Stimulated activated CD8-positive, alpha-beta memory T cell treated with anti-CD3 and anti-CD28 coated beads, Interleukin-12 subunit alpha, Interleukin-12 subunit beta, amount 100 ng/mL, for 4 hours (primary cell): ENCODE data around the gene SPATC1L.

Experiments
- DNase-seq: peaks from one replicate; pipeline ENCODE4 v3.0.0-alpha.2; 2020; ENCODE audit warnings: low read depth

SPATC1L gene

GRCh38 chr21:46131838-46132651 lies 52.2 kb downstream of the SPATC1L start:
- DNase-seq = no peak

GRCh38 chr21:46131588-46131837 lies 52.7 kb downstream of the SPATC1L start:
- no peak for DNase-seq

DNA sequence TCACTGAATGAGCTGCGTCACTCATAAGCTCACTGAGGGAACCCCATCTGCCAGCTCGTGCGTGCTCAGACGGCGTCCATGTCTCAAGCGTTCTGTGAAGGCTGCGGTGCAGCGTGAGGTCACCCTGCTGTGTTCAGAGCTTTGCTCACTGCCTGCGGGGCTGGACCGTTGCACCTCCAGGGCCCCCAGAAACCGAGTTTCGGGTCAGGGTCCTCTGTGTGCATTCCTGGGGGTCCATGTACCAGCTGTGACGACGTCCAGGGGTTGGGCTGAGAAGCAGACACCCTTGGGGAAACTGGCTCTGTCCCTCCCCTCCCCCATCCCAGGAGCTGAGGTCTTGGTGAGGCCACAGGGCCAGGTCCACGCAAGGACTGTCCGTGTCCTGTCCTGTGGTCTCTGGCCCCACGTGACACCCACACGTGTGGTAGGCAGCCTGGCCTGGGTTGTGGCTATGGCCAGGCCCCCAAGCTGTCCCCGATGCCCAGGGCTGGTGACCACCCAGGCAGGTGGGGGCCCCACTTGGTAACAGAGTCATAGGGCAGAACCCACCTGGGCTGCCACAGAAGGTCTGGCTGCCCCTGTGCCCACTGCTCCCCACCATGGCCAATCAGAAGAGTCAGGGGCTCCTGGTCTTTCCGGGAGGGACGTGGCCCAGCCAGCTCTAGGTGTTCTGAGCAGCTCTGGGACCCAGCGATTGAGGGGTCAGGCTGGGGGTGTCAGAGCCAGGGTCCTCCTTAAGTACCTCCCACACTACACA lies 53.2 kb downstream of the SPATC1L start:
- DNase-seq = no peak

DNA sequence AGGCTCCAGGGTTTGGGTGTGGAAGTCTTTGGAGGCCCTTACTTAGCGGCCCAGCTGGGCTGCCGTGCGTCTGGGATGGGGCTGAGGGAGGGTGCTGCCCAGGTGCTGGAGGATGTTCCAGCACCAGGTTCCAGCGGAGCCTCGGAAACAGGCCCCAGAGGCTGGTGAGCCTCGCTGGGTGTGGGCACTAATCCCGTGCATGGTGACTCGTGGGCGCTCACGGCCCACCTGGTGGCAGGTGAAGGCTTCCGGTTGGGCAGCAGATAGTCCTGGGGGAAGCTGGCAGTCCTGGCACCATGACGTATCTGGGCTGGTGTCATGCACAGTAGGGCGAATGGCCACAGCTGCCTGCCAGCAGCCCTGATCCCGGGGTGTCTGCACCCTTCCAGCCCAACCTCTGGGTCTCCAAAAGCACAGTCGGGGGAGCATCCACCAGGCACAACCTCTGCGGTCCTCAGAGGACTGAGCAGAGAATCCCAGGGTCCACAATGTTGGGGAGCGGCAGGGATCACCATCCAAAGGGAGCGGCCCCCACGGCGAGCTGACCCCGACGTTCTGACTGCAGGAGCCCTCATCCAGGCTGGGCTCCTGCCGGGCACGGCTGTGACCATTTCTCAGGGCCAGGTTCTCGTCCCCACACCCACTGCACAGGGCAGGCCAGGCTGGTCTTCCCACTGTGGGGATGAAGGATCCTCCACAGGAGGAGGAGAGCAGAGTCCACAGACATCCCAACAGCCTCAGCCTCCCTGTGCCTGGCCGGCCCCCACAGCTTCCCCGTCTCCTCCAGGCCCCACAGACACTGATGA lies 54.2 kb downstream of the SPATC1L start:
- DNase-seq = no peak

- no peak for DNase-seq
Measured at GRCh38 chr21:46128933-46129571, 55.2 kb downstream of the SPATC1L start.

GRCh38 chr21:46128106-46128932 lies 55.9 kb downstream of the SPATC1L start:
- no peak for DNase-seq

DNA sequence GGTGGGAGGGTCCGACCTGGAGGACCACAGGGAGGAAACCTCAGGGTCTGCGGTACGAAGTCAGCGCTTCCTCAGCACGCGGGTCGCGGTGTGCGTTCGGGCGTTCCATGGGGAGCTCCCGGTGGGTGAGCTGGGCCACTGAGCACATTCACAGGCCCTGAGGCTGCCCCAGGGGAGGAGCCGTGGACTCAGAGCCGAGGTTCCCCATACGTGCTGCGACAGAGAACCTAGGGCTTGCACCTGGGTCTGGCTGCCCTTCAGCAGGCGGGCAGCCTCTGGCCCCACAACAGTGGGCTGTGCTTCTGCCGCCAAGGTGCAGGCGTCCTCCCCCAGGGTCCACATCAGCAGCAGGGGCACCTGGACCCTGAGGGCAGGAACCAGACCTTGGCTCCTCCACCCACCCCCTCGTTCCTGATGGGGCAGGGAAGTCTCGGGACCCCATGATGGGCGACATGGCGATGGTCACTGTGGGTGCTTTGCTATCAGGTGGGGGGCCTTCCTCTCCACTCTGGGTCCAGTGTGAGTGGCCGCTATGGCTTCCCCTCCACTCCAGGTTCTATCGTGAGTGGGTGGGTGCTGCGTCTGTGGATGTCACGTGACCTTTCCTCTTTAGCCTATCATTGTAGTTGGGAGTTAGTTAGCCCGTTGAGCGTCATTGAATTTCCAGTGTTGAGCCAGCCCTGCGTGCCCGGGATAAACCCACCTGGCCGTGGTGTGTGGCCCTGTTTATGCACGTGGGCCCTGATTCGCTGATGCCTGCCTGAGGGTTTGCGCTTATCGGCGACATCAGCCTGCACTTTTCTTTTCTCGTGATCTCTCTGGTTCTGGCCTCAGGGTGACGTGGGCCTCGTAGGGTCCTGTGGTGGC lies 56.8 kb downstream of the SPATC1L start:
- no peak for DNase-seq

- no peak for DNase-seq
Measured at GRCh38 chr21:46126309-46127238, 57.7 kb downstream of the SPATC1L start.

- no peak for DNase-seq
Measured at GRCh38 chr21:46125846-46126301, 58.4 kb downstream of the SPATC1L start.

GRCh38 chr21:46124926-46125845 lies 59.1 kb downstream of the SPATC1L start:
- DNase-seq = no peak

- no peak for DNase-seq
Measured at GRCh38 chr21:46124083-46124925, 60.0 kb downstream of the SPATC1L start.

DNA sequence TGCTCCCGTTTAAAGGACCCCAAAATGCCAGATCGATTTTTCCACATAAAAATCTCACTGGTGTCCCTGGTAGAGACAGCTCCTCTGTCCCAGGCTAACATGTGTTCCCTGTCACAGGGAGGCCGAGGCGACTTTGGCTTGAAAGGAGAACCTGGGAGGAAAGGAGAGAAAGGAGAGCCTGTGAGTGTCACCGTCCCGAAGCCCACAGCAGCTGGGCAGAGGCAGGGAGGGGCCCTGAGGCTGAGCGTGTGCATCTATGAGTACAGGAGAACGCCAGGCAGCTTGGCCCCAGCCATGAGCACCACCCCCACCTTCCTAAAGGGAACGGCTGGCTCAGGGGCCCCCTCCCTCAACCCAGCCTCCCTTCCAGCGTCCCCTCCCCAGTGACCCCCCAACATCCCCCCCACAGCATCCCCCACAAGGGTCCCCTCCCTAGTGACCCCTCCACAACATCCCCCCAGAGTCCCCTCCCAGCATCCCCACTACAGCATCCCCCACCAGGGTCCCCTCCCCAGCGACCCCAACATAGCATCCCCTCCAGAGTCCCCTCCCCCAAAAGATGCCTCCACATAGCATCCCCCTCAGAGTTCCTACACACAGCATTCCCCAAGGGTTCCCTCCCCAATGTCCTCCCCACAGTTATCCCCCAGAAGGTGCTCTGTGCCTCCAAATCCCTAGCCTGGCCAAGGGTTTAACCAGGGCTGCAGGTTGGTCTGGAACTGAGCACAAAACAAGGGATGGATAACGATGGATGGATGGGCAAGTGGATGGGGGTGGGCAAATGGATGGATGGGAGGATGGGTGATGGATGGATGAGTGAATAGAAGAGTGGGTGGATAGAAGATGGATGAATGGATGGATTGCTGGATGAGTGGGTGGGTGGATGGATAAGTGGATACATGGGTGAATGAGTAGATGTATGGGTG lies 61.2 kb downstream of the SPATC1L start:
- DNase-seq = no peak

- DNase-seq = no peak
Measured at GRCh38 chr21:46122237-46122671, 62.0 kb downstream of the SPATC1L start.

DNA sequence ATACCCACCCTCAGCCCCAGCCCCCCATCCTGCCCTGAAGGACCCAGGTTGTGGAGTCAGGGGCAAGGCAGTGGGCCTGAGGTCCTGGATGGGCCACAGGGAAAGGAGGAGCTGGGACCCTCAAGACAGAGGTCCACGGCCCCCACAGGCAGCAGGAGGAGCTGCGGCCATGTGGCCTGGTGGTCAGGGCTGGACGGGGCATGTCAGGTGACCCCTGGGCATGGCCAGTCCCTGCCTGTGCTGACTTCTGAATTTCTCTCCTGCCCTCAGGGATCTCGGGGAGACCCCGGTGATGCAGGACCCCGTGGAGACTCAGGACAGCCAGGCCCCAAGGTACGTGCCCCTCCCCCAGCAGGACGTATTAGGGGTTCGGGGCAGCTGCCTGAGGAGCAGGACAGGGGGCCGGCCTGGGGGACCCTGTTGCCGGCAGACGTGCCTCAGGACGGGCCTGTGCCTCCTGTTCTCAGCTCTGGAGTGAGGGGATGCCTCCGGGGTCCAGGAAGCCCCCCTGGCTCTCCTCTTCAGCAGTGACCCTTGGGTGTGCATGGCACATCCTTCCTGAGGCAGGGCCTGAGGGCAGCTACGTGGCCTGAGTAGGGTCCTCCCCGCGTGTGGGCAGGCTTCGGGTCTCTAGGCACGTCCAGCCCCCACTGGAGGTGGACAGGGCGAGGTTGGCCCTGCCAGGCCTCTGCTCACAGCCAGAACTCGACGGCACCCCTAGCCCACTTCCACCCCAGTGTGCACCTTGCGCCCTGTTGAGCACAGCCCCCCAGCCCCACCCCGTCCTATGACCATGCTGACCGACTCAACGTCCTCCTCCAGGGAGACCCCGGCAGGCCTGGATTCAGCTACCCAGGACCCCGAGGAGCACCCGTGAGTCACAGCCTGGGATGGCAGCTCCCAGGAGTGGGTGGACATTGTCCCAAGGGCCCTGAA lies 62.7 kb downstream of the SPATC1L start:
- DNase-seq = no peak
